GM21619 (cell line): ENCODE results near the gene GALNT7.
"Not testable (repeated sequence)": the region's sequence is repeated elsewhere in the genome, so short reads cannot be mapped to it uniquely, and the experiment has no call there.

Experiments used
- ATAC-seq: cut with Tn5 transposase; IDR thresholded peaks from one replicate; pipeline ENCODE4 v1.9.1; 2021; ENCODE audit not compliant: unreplicated experiment

Gene GALNT7

GRCh38 chr4:173194157-173194556 is 25.5 kb downstream of the GALNT7 start:
- ATAC-seq, result no peak

GRCh38 chr4:173195109-173195508 is 26.5 kb downstream of the GALNT7 start:
- peak; percentile 37 for ATAC-seq

- ATAC-seq, result no peak
Measured at GRCh38 chr4:173199553-173199952, 30.9 kb downstream of the GALNT7 start.

- no peak for ATAC-seq
Measured at GRCh38 chr4:173200103-173200884, 31.7 kb downstream of the GALNT7 start.

GRCh38 chr4:173202395-173202794 is 33.8 kb downstream of the GALNT7 start:
- ATAC-seq, result no peak

GRCh38 chr4:173205656-173206055 is 37.0 kb downstream of the GALNT7 start:
- no peak for ATAC-seq

GRCh38 chr4:173208420-173208819 is 39.8 kb downstream of the GALNT7 start:
- ATAC-seq, result no peak

GRCh38 chr4:173211222-173211621 is 42.6 kb downstream of the GALNT7 start:
- ATAC-seq, result no peak

- ATAC-seq, result peak; percentile 63
Measured at GRCh38 chr4:173211838-173212237, 43.2 kb downstream of the GALNT7 start.

GRCh38 chr4:173212379-173212778 is 43.8 kb downstream of the GALNT7 start:
- no peak for ATAC-seq

GRCh38 chr4:173213296-173213695 is 44.7 kb downstream of the GALNT7 start:
- no peak for ATAC-seq

- no peak for ATAC-seq
Measured at GRCh38 chr4:173214231-173214630, 45.6 kb downstream of the GALNT7 start.

- ATAC-seq, result no peak
Measured at GRCh38 chr4:173214661-173215060, 46.0 kb downstream of the GALNT7 start.

GRCh38 chr4:173217075-173217474 is 48.5 kb downstream of the GALNT7 start:
- no peak for ATAC-seq

GRCh38 chr4:173217727-173218126 is 49.1 kb downstream of the GALNT7 start:
- no peak for ATAC-seq

- no peak for ATAC-seq
Measured at GRCh38 chr4:173218411-173219125, 50.0 kb downstream of the GALNT7 start.

GRCh38 chr4:173219126-173219437 is 50.5 kb downstream of the GALNT7 start:
- not testable (repeated sequence) for ATAC-seq

- no peak for ATAC-seq
Measured at GRCh38 chr4:173223743-173224142, 55.1 kb downstream of the GALNT7 start.

GRCh38 chr4:173226401-173226888 is 57.8 kb downstream of the GALNT7 start:
- no peak for ATAC-seq

GRCh38 chr4:173227756-173228155 is 59.1 kb downstream of the GALNT7 start:
- no peak for ATAC-seq

GRCh38 chr4:173230062-173230461 is 61.5 kb downstream of the GALNT7 start:
- peak; percentile 61 for ATAC-seq

GRCh38 chr4:173231916-173232315 is 63.3 kb downstream of the GALNT7 start:
- peak; percentile 63 for ATAC-seq
